Activated CD4-positive, alpha-beta memory T cell treated with anti-CD3 and anti-CD28 coated beads, Interleukin-2, amount 10 ng/mL, durations not matched to agents 7 days and 5 days (primary cell): ENCODE results near the gene TACSTD2. TPM values are rescaled to one million over a fixed set of nuclear protein-coding genes. Genes with fewer than 3 reads are reported as not detected.
"Not testable (repeated sequence)": the region's sequence is repeated elsewhere in the genome, so short reads cannot be mapped to it uniquely, and the experiment has no call there.

Experiments
- CTCF ChIA-PET: fragments of 350-600 bp; sonication (Branson Sonifier 250); formaldehyde crosslinking; loops from one replicate; lab custom pipeline; 2021; ENCODE audit warnings: antibody characterized with exemption, inconsistent platforms; lab: Charles Lee
- POLR2A ChIA-PET: fragments of 350-600 bp; sonication (Branson Sonifier 250); formaldehyde crosslinking; loops from one replicate; lab custom pipeline; 2021; ENCODE audit warnings: antibody characterized with exemption; lab: Charles Lee
- DNase-seq: peaks from one replicate; pipeline ENCODE4 v3.0.0-alpha.2; 2020
- H3K27ac Mint-ChIP-seq: one replicate; pipeline ENCODE4 v1.8.0; 2021; ENCODE audit warnings: mild to moderate bottlenecking, mixed read lengths
- H3K27me3 Mint-ChIP-seq: one replicate; pipeline ENCODE4 v1.8.0; 2021; ENCODE audit warnings: mixed read lengths
- H3K36me3 Mint-ChIP-seq: one replicate; pipeline ENCODE4 v1.8.0; 2021; ENCODE audit warnings: low read depth, mixed read lengths
- H3K4me1 Mint-ChIP-seq: one replicate; pipeline ENCODE4 v1.8.0; 2021; ENCODE audit warnings: mixed read lengths
- H3K4me3 Mint-ChIP-seq: one replicate; pipeline ENCODE4 v1.8.0; 2021; ENCODE audit warnings: mild to moderate bottlenecking, mixed read lengths
- H3K9me3 Mint-ChIP-seq: one replicate; pipeline ENCODE4 v1.8.0; 2021; ENCODE audit warnings: mixed read lengths
- total RNA-seq, 2 experiments: library from RNA; stranded (reverse); gene quantifications; one replicate each; pipeline ENCODE4 v1.2.3, GENCODE V29; 2021

The TACSTD2 gene
- total RNA-seq = not detected

GRCh38 chr1:58576727-58577653 lies at the start of gene TACSTD2:
Gene TACSTD2, minus strand, starts transcription at chr1:58577252. Its CDS starts 96 bp downstream, at chr1:58577156.
- Mint-ChIP-seq H3K4me3 (peak within 1 kb of the TSS; percentile 52), H3K27me3 (peaks cover 68% of the 10 kb centered on the region), H3K9me3 (no peaks in the 10 kb centered on the region), H3K36me3 (peaks cover 3% of the 10 kb centered on the region), H3K27ac (peak within 1 kb of the TSS; percentile 3), H3K4me1 (peaks cover 36% of the 10 kb centered on the region)
- POLR2A ChIA-PET = no interaction called here
- DNase-seq = no peak
- CTCF ChIA-PET = no interaction called here

GRCh38 chr1:58626293-58626692 lies 49.2 kb upstream of the TACSTD2 start:
- H3K27me3 Mint-ChIP-seq = peaks cover 2% of the 10 kb centered on the region
- POLR2A ChIA-PET = no interaction called here
- H3K27ac Mint-ChIP-seq = no peak overlapping the region
- no peaks in the 10 kb centered on the region for H3K36me3 Mint-ChIP-seq
- peaks cover 2% of the 10 kb centered on the region for H3K4me1 Mint-ChIP-seq
- CTCF ChIA-PET = no interaction called here
- H3K4me3 Mint-ChIP-seq = no peak overlapping the region
- no peak for DNase-seq
- H3K9me3 Mint-ChIP-seq = no peaks in the 10 kb centered on the region

DNA sequence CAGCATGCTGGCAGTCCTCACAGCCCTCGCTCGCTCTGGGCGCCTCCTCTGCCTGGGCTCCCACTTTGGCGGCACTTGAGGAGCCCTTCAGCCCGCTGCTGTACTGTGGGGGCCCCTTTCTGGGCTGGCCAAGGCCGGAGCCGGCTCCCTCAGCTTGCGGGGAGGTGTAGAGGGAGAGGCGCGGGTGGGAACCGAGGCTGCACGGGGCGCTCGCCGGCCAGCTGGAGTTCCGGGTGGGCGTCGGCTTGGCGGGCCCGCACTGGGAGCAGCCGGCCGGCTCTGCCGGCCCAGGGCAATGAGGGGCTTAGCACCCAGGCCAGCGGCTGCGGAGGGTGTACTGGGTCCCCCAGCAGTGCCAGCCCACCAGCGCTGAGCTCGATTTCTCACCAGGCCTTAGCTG lies 46.2 kb upstream of the TACSTD2 start:
- H3K4me1 Mint-ChIP-seq, CTCF ChIA-PET, POLR2A ChIA-PET, H3K36me3 Mint-ChIP-seq, H3K4me3 Mint-ChIP-seq, H3K27me3 Mint-ChIP-seq, DNase-seq, H3K27ac Mint-ChIP-seq, H3K9me3 Mint-ChIP-seq: not testable (repeated sequence)

- Mint-ChIP-seq H3K27ac (no peak overlapping the region), H3K9me3 (no peaks in the 10 kb centered on the region), H3K4me1 (peaks cover 7% of the 10 kb centered on the region), H3K27me3 (peaks cover 6% of the 10 kb centered on the region), H3K36me3 (no peaks in the 10 kb centered on the region), H3K4me3 (no peak overlapping the region)
- CTCF ChIA-PET = no interaction called here
- POLR2A ChIA-PET = no interaction called here
- no peak for DNase-seq
Measured at GRCh38 chr1:58622571-58622970, 45.5 kb upstream of the TACSTD2 start.

DNA sequence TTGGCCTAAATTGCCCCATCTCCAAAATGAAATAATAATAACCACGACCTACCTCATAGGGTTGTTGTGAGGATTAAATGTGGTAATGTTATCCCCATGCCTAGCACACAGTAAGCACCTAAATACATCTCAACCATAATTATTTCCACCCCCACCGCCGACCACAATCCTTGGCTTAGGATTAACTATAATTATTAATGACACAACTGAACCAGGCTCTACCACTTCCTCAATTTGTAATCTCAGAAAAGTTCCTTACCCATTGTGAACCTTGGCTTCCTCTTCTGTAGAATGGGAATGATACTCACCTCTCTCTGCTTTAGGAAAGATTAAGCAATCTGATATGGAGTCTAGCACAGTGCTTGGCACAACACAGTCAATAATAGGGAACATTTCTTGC lies 44.3 kb upstream of the TACSTD2 start:
- Mint-ChIP-seq H3K27ac (no peak overlapping the region), H3K4me3 (no peak overlapping the region), H3K36me3 (no peaks in the 10 kb centered on the region), H3K27me3 (peaks cover 15% of the 10 kb centered on the region), H3K9me3 (no peaks in the 10 kb centered on the region), H3K4me1 (peaks cover 7% of the 10 kb centered on the region)
- DNase-seq = no peak
- CTCF ChIA-PET = no interaction called here
- POLR2A ChIA-PET = no interaction called here

GRCh38 chr1:58620926-58621325 lies 43.9 kb upstream of the TACSTD2 start:
- peaks cover 19% of the 10 kb centered on the region for H3K27me3 Mint-ChIP-seq
- no peak for DNase-seq
- ChIA-PET POLR2A (no interaction called here), CTCF (no interaction called here)
- no peak overlapping the region for H3K27ac Mint-ChIP-seq
- peaks cover 7% of the 10 kb centered on the region for H3K4me1 Mint-ChIP-seq
- no peaks in the 10 kb centered on the region for H3K36me3 Mint-ChIP-seq
- H3K4me3 Mint-ChIP-seq = no peak overlapping the region
- no peaks in the 10 kb centered on the region for H3K9me3 Mint-ChIP-seq

- H3K36me3 Mint-ChIP-seq = no peaks in the 10 kb centered on the region
- peaks cover 19% of the 10 kb centered on the region for H3K27me3 Mint-ChIP-seq
- no peak overlapping the region for H3K27ac Mint-ChIP-seq
- DNase-seq = no peak
- H3K4me1 Mint-ChIP-seq = peaks cover 7% of the 10 kb centered on the region
- no peaks in the 10 kb centered on the region for H3K9me3 Mint-ChIP-seq
- CTCF ChIA-PET = no interaction called here
- H3K4me3 Mint-ChIP-seq = no peak overlapping the region
- POLR2A ChIA-PET = no interaction called here
Measured at GRCh38 chr1:58620259-58620658, 43.2 kb upstream of the TACSTD2 start.

- Mint-ChIP-seq H3K4me3 (no peak overlapping the region), H3K4me1 (peaks cover 6% of the 10 kb centered on the region), H3K36me3 (no peaks in the 10 kb centered on the region), H3K27ac (no peak overlapping the region), H3K9me3 (no peaks in the 10 kb centered on the region), H3K27me3 (peaks cover 21% of the 10 kb centered on the region)
- no peak for DNase-seq
- ChIA-PET CTCF (no interaction called here), POLR2A (no interaction called here)
Measured at GRCh38 chr1:58619286-58620054, 42.4 kb upstream of the TACSTD2 start.

DNA sequence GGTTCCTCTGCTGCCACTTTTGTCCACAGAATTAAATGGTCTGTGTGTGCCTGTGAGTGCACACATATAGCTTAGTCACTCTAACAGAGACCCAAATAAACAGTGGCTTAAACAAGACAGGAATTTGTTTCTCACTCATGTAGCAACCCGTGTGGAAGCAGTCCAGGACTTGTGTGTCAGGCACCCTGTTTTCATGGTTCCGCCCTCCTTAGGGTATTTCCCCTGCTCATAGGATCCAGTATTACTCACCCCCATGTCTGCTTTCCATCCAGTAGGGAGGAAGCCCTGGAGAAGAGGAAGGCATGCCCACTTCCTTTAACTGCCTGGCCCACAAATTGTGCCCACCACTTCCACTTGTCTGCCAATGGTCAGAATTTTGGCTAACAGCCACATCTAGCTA lies 41.3 kb upstream of the TACSTD2 start:
- H3K27me3 Mint-ChIP-seq = peaks cover 25% of the 10 kb centered on the region
- CTCF ChIA-PET = no interaction called here
- no peaks in the 10 kb centered on the region for H3K36me3 Mint-ChIP-seq
- peaks cover 4% of the 10 kb centered on the region for H3K4me1 Mint-ChIP-seq
- no peak for DNase-seq
- no peaks in the 10 kb centered on the region for H3K9me3 Mint-ChIP-seq
- POLR2A ChIA-PET = no interaction called here
- no peak overlapping the region for H3K4me3 Mint-ChIP-seq
- H3K27ac Mint-ChIP-seq = no peak overlapping the region

GRCh38 chr1:58611861-58612385 lies 34.9 kb upstream of the TACSTD2 start:
- no peak for DNase-seq
- peaks cover 40% of the 10 kb centered on the region for H3K27me3 Mint-ChIP-seq

DNA sequence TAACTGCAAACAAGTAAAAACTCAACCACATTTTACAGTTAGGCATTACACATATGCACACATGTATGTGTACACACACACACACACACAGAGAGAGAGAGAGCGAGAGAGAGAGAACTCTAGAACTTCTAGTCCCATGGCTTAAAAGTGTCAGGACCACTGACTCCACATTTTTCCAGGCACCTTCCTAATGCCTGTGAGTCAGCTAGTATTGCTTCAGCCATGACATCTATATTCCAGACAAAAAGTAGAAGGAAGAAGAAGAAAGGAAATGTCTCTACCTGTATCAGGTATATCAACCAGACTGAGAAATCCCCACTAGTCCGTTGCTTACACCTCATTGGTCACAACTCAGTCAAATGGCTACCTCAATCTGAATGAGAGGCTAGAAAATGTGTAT lies 31.9 kb upstream of the TACSTD2 start:
- no peak for DNase-seq
- ChIA-PET CTCF (no interaction called here), POLR2A (no interaction called here)
- Mint-ChIP-seq H3K4me3 (no peak overlapping the region), H3K36me3 (no peaks in the 10 kb centered on the region), H3K4me1 (no peaks in the 10 kb centered on the region), H3K9me3 (no peaks in the 10 kb centered on the region), H3K27ac (no peak overlapping the region), H3K27me3 (peaks cover 36% of the 10 kb centered on the region)

More at GRCh38 chr1:58611861-58612385, 34.9 kb upstream of the TACSTD2 start:
- H3K27ac Mint-ChIP-seq = no peak overlapping the region
- POLR2A ChIA-PET = no interaction called here
- no peak overlapping the region for H3K4me3 Mint-ChIP-seq
- H3K9me3 Mint-ChIP-seq = no peaks in the 10 kb centered on the region
- no peaks in the 10 kb centered on the region for H3K4me1 Mint-ChIP-seq
- no peaks in the 10 kb centered on the region for H3K36me3 Mint-ChIP-seq
- CTCF ChIA-PET = no interaction called here

GRCh38 chr1:58608297-58608696 lies 31.2 kb upstream of the TACSTD2 start:
- no peak overlapping the region for H3K27ac Mint-ChIP-seq
- ChIA-PET POLR2A (no interaction called here), CTCF (no interaction called here)
- H3K36me3 Mint-ChIP-seq = no peaks in the 10 kb centered on the region
- no peaks in the 10 kb centered on the region for H3K9me3 Mint-ChIP-seq
- H3K4me3 Mint-ChIP-seq = no peak overlapping the region
- no peak for DNase-seq
- H3K4me1 Mint-ChIP-seq = no peaks in the 10 kb centered on the region
- peaks cover 39% of the 10 kb centered on the region for H3K27me3 Mint-ChIP-seq

- peaks cover 44% of the 10 kb centered on the region for H3K27me3 Mint-ChIP-seq
Measured at GRCh38 chr1:58607391-58607790, 30.3 kb upstream of the TACSTD2 start.

More at GRCh38 chr1:58607391-58607790, 30.3 kb upstream of the TACSTD2 start:
- Mint-ChIP-seq H3K36me3 (no peaks in the 10 kb centered on the region), H3K4me3 (no peak overlapping the region), H3K27ac (no peak overlapping the region), H3K4me1 (no peaks in the 10 kb centered on the region), H3K9me3 (no peaks in the 10 kb centered on the region)
- ChIA-PET POLR2A (no interaction called here), CTCF (interaction anchor here (0.6 kb wide), 1 partner anchor 17 kb away, joined by 3 read pairs; no protein-coding TSS in a partner anchor)
- DNase-seq = no peak
